ENCODE data around the gene ADAM12.

GRCh38 chr10:126166797-126167196, 221.5 kb downstream of the ADAM12 start:
- no peak for TF ChIP-seq ZNF449 (CRISPR knock-in tag; IDR thresholded peaks at IDR 0.05)
- TF ChIP-seq ZNF592 (IDR thresholded peaks at IDR 0.05) = no peak
- no peak for TF ChIP-seq ELK1 (CRISPR knock-in tag; IDR thresholded peaks at IDR 0.05)
- no peak for TF ChIP-seq CHD2 (IDR thresholded peaks at IDR 0.05; ENCODE audit: low read depth, low read length)
- TF ChIP-seq PREB (CRISPR knock-in tag; IDR thresholded peaks at IDR 0.05) = no peak
- no peak for TF ChIP-seq POLR2AphosphoS5 (IDR thresholded peaks at IDR 0.05; ENCODE audit: control insufficient read depth, insufficient read depth, low read depth, low read length)
- no peak for TF ChIP-seq STAT5B (CRISPR knock-in tag; IDR thresholded peaks at IDR 0.05)
- no peak for TF ChIP-seq ZNF121 (CRISPR knock-in tag; conservative IDR thresholded peaks at IDR 0.05)
- no peak for TF ChIP-seq MAX (CRISPR knock-in tag; IDR thresholded peaks at IDR 0.05)
- no peak for TF ChIP-seq ZNF830 (CRISPR knock-in tag; IDR thresholded peaks at IDR 0.05)

Measured in K562 (cell line).